ENCODE measurements around the gene MAST3. TPM values are rescaled to one million over a fixed set of nuclear protein-coding genes. Genes with fewer than 3 reads are reported as not detected.

The MAST3 gene
- total RNA-seq, 1 experiment from 2014 or later: 14.2 TPM

DNA sequence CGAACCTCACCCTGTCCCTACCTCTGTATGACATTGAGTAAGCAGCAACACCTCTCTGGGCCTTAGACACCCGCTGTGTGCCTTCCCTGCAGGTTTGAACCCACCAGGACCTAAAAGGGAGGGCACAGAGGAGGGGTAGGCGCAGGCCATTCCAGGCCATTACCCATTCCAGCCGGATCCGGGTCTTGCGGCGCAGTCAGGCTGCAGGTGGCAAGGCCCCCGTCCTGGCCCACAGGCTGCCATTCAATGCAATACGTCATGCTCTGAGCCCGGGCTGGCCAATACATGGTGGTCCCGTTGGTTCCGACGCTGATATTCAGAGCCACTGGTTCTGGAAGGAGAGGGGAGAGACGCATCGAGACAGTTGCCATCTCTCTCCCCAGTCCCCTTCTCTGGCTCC lies 28.2 kb upstream of the MAST3 start:
- Histone ChIP-seq H3K79me2 (ENCODE audit: insufficient read depth, low read length) (no peaks in the 10 kb centered on the region), H3K9me3 (ENCODE audit: control insufficient read depth in 1 of 2, insufficient read depth in 1 of 2, low read depth in 1 of 2, low read length in 2 of 2) (no peaks in the 10 kb centered on the region), H3K4me1 (ENCODE audit: control insufficient read depth in 1 of 2, insufficient read depth in 2 of 2, low read length in 2 of 2) (peaks cover 7 to 14% of the 10 kb centered on the region in 2 experiments; a peak in 3 of 4 replicates), H3K4me3 (replicated peaks in 1 of 2; ENCODE audit: low read depth in 1 of 2, low read length in 2 of 2) (no peak overlapping the region), H3K27me3 (ENCODE audit: insufficient read depth, low read length) (no peaks in the 10 kb centered on the region), H3K27ac (ENCODE audit: low read depth, low read length) (no peak overlapping the region), H2AFZ (ENCODE audit: low read depth, low read length, poor library complexity, severe bottlenecking) (no peak overlapping the region), H4K20me1 (ENCODE audit: insufficient read depth) (no peaks in the 10 kb centered on the region), H3K9ac (ENCODE audit: low read length) (no peak overlapping the region), H3K4me2 (ENCODE audit: low read length) (no peak overlapping the region), H3K36me3 (ENCODE audit: control insufficient read depth in 1 of 2, insufficient read depth in 2 of 2, low read length in 2 of 2) (no peaks in the 10 kb centered on the region), H3K9me2 (ENCODE audit: insufficient read depth) (no peaks in the 10 kb centered on the region)
- TF ChIP-seq CEBPB (IDR thresholded peaks at IDR 0.05; ENCODE audit: low read depth) (no peak), POLR2AphosphoS5 (IDR thresholded peaks at IDR 0.05; ENCODE audit: low read depth, low read length) (no peak), YY1 (IDR thresholded peaks at IDR 0.05; ENCODE audit: extremely low read depth, insufficient replicate concordance, low read depth, low read length) (no peak), SIN3A (IDR thresholded peaks at IDR 0.05; ENCODE audit: low read depth) (no peak), CTCF (IDR thresholded peaks at IDR 0.05 in 2 of 3, conservative IDR thresholded peaks at IDR 0.05 in 1 of 3; ENCODE audit: borderline replicate concordance in 1 of 3, insufficient read depth in 1 of 3, low read depth in 2 of 3, low read length in 2 of 3) (no peak), FOSL1 (IDR thresholded peaks at IDR 0.05; ENCODE audit: low read depth) (no peak)
- POLR2A ChIA-PET: no interaction called here
- DNase-seq (ENCODE audit: low read depth, low spot score) (no peak), ATAC-seq (no peak)
- CTCF ChIA-PET: no interaction called here
- intact Hi-C loops (cut with micrococcal nuclease): no loop called here
- no TSS peak for BruUV-seq (replicated peaks)
- RAD21 ChIA-PET (ENCODE audit: low non-redundant PET in 1 of 2, low total read pairs in 2 of 2, uncharacterized antibody in 2 of 2, unreplicated experiment in 2 of 2): no interaction called here

- no peak for ATAC-seq
- CTCF ChIA-PET: interaction anchor here (0.7 kb wide), 1 partner anchor 134 kb away, joined by 3 read pairs; no protein-coding TSS in a partner anchor
- no TSS peak for BruUV-seq (replicated peaks)
- Histone ChIP-seq H3K4me1 (ENCODE audit: control insufficient read depth in 1 of 2, insufficient read depth in 2 of 2, low read length in 2 of 2) (peaks cover under 1 to 7% of the 10 kb centered on the region in 2 experiments; a peak in 3 of 4 replicates), H3K79me2 (ENCODE audit: insufficient read depth, low read length) (no peaks in the 10 kb centered on the region), H3K9me3 (ENCODE audit: control insufficient read depth in 1 of 2, insufficient read depth in 1 of 2, low read depth in 1 of 2, low read length in 2 of 2) (no peaks in the 10 kb centered on the region), H3K4me2 (ENCODE audit: low read length) (no peak overlapping the region), H3K9ac (ENCODE audit: low read length) (no peak overlapping the region), H3K27ac (ENCODE audit: low read depth, low read length) (no peak overlapping the region), H4K20me1 (ENCODE audit: insufficient read depth) (no peaks in the 10 kb centered on the region), H3K4me3 (replicated peaks in 1 of 2; ENCODE audit: low read depth in 1 of 2, low read length in 2 of 2) (no peak overlapping the region), H3K36me3 (ENCODE audit: control insufficient read depth in 1 of 2, insufficient read depth in 2 of 2, low read length in 2 of 2) (no peaks in the 10 kb centered on the region), H3K27me3 (ENCODE audit: insufficient read depth, low read length) (no peaks in the 10 kb centered on the region), H3K9me2 (ENCODE audit: insufficient read depth) (no peaks in the 10 kb centered on the region), H2AFZ (ENCODE audit: low read depth, low read length, poor library complexity, severe bottlenecking) (no peak overlapping the region)
- intact Hi-C loops (cut with micrococcal nuclease): no loop called here
- RAD21 ChIA-PET (ENCODE audit: low non-redundant PET in 1 of 2, low total read pairs in 2 of 2, uncharacterized antibody in 2 of 2, unreplicated experiment in 2 of 2): no interaction called here
- POLR2A ChIA-PET: no interaction called here
- DNase-seq (ENCODE audit: low read depth, low spot score): no peak
- TF ChIP-seq CTCF (IDR thresholded peaks at IDR 0.05 in 2 of 3, conservative IDR thresholded peaks at IDR 0.05 in 1 of 3; ENCODE audit: borderline replicate concordance in 1 of 3, insufficient read depth in 1 of 3, low read depth in 2 of 3, low read length in 2 of 3) (no peak), ZBTB33 (IDR thresholded peaks at IDR 0.05; ENCODE audit: extremely low read depth, insufficient replicate concordance, low read length) (no peak), POLR2AphosphoS5 (IDR thresholded peaks at IDR 0.05; ENCODE audit: low read depth, low read length) (no peak)
- TF ChIP-seq, protein P1, sequence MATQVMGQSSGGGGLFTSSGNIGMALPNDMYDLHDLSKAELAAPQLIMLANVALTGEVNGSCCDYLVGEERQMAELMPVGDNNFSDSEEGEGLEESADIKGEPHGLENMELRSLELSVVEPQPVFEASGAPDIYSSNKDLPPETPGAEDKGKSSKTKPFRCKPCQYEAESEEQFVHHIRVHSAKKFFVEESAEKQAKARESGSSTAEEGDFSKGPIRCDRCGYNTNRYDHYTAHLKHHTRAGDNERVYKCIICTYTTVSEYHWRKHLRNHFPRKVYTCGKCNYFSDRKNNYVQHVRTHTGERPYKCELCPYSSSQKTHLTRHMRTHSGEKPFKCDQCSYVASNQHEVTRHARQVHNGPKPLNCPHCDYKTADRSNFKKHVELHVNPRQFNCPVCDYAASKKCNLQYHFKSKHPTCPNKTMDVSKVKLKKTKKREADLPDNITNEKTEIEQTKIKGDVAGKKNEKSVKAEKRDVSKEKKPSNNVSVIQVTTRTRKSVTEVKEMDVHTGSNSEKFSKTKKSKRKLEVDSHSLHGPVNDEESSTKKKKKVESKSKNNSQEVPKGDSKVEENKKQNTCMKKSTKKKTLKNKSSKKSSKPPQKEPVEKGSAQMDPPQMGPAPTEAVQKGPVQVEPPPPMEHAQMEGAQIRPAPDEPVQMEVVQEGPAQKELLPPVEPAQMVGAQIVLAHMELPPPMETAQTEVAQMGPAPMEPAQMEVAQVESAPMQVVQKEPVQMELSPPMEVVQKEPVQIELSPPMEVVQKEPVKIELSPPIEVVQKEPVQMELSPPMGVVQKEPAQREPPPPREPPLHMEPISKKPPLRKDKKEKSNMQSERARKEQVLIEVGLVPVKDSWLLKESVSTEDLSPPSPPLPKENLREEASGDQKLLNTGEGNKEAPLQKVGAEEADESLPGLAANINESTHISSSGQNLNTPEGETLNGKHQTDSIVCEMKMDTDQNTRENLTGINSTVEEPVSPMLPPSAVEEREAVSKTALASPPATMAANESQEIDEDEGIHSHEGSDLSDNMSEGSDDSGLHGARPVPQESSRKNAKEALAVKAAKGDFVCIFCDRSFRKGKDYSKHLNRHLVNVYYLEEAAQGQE (IDR thresholded peaks at IDR 0.05; ENCODE audit: low read depth): no peak
Observed at GRCh38 chr19:18070181-18070580, 27.4 kb upstream of the MAST3 start.

All from HCT116 (cell line).